Measurements from ENCODE around the gene FNDC11. TPM values are rescaled to one million over a fixed set of nuclear protein-coding genes. Genes with fewer than 3 reads are reported as not detected.

The FNDC11 gene
- total RNA-seq, 2 experiments from 2014 or later: 0.55 to 0.61 TPM

DNA sequence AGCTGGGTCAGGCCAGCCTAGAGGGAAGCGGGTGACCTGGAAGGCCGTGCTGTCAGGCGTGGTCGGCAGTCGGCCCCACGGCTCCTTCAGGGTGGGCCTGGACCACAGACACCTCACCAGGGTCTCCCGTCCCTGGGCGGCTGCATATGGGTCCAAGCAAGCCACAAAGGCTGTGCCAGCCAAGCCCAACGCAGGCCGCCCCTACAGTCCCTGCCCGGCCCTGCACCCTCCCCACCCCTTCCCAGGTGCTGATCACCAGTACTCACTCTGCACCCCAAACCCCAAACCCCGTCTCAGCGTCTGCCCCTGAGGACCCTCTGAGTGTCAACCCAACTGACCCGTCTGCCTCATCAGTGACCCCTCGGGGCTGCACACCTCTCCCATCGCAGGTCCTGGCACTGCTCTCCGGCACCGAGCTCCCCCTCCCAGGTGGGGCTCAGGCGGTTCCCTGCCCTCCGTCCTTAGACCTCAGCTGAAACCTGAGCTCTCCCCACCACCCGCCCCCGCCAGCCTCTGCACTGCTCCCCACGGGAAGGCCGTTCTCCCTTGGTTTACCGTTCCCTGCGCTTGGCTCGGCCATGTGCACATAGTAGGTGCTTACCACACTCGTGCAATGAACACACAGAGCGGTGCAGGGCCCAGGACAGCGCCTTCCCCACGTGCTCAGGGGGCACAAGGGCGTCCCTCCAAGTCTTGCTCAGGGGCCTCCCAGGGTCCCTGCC lies 34.9 kb upstream of the FNDC11 start:
- Mint-ChIP-seq H3K9me3 (peaks cover 13% of the 10 kb centered on the region), H3K36me3 (peaks cover 26% of the 10 kb centered on the region), H3K27me3 (peaks cover 2% of the 10 kb centered on the region), H3K4me1 (ENCODE audit: low read depth) (peaks cover 21% of the 10 kb centered on the region), H3K4me3 (peak overlapping the region; percentile 69), H3K27ac (no peak overlapping the region)
- POLR2A ChIA-PET: interaction anchor here (5.4 kb wide), 1 partner anchor 18 kb away, joined by 55 read pairs; the partner anchor contains the start of gene PTK6
- intact Hi-C loops (cut with micrococcal nuclease): no loop called here
- no peak for DNase-seq
- CTCF ChIA-PET: interaction anchor here (1.8 kb wide), 1 partner anchor 22 kb away, joined by 9 read pairs; no protein-coding TSS in a partner anchor

DNA sequence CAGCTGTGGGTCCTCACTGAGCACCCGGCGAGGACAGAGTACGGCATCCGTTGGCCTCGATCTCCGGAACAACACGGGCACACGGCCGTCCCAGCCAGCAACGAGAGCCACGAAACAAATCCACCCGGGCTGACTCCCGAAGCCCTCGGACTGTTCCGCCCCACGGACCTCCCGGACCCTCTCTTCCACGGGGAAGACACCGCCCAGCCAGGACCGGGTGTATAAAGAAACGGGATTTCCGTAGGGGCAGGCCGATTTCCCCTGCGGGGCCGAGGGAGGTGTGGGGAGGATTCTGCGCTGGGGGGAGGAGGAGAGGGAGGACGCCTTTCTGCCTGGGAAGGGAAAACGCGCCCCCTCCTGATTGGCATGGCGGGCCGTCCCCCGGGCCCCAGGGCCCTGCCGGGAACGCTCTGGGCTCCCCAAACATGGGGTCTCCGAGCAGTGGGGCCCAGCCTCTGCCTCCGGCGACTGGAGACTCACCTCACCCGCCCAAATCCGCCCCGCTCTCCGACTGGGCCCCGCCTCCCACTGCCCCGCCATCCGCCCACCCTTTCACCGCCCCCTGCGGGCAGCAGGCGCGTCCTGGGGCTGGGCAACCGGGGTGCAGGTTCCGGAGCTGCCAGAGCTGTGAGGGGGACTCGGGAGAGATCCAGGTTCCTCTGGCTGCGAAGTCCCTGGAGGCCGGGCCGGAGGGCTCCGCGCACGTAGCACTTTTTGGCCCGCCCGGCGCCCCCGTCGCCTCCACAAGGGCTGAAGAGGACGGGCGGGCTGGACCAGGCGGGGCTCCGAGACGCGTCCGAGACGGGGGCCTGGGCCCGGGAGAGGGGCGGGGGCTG lies 34.1 kb upstream of the FNDC11 start:
- intact Hi-C loops (cut with micrococcal nuclease): loop anchor here (2.0 kb wide), 1 partner anchor 33 kb away; no protein-coding TSS in a partner anchor
- DNase-seq: peak; percentile 76
- Mint-ChIP-seq H3K4me1 (ENCODE audit: low read depth) (peaks cover 23% of the 10 kb centered on the region), H3K36me3 (peaks cover 26% of the 10 kb centered on the region), H3K27me3 (no peaks in the 10 kb centered on the region), H3K9me3 (peaks cover 13% of the 10 kb centered on the region), H3K4me3 (peak overlapping the region; percentile 69), H3K27ac (peak overlapping the region; percentile 13)
- POLR2A ChIA-PET: interaction anchor here (1.0 to 5.4 kb wide), 4 partner anchors 9 to 107 kb away, joined by 3 to 55 read pairs (median 8); partner anchors contain the start of genes GMEB2 and PTK6
- CTCF ChIA-PET: interaction anchor here (0.8 to 2.1 kb wide), 7 partner anchors 16 to 122 kb away, joined by 3 to 15 read pairs (median 5); partner anchors contain the start of gene PTK6

DNA sequence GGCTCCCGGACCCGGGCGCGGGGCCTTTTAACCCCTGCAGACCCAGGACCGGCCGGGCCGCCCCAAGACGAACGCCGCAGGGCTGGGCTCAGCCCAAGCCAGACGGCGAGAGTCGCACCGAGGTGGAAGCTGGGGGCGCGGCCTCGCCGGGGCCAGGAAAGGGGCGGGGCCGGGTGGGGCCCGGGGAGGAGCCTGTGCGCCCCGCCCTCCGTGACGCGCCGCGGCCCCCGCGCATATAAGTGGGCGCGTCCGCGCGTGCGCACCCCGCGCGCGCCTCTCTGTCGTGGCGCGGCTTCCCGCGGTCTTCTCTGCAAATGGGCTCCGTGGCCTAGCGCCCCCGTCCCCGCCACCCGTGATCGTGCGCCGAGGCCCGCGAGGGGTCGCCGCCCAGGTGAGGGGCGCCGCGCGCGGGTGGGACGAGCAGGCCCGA lies 33.4 kb upstream of the FNDC11 start, which contains the start of gene PPDPF:
Gene PPDPF, plus strand, starts transcription at position 262 of the 430 bp plus-strand sequence. CDS start 544 bp downstream, outside the sequence.
- Mint-ChIP-seq H3K27me3 (no peaks in the 10 kb centered on the region), H3K9me3 (peaks cover 13% of the 10 kb centered on the region), H3K36me3 (peaks cover 26% of the 10 kb centered on the region), H3K27ac (peak within 1 kb of the TSS; percentile 79), H3K4me1 (ENCODE audit: low read depth) (peaks cover 23% of the 10 kb centered on the region), H3K4me3 (peak within 1 kb of the TSS; percentile 78)
- ChIA-PET CTCF (interaction anchor here (0.6 to 2.1 kb wide), 10 partner anchors 17 to 519 kb away, joined by 3 to 15 read pairs (median 4); partner anchors contain the start of genes PTK6 and TPD52L2), POLR2A (interaction anchor here (0.9 to 5.4 kb wide), 7 partner anchors 9 to 344 kb away, joined by 3 to 55 read pairs (median 4); partner anchors contain the start of genes GMEB2, PTK6 and TPD52L2)
- DNase-seq: peak; percentile 87
- intact Hi-C loops (cut with micrococcal nuclease): loop anchor here (2.0 kb wide), 1 partner anchor 32 kb away; no protein-coding TSS in a partner anchor

DNA sequence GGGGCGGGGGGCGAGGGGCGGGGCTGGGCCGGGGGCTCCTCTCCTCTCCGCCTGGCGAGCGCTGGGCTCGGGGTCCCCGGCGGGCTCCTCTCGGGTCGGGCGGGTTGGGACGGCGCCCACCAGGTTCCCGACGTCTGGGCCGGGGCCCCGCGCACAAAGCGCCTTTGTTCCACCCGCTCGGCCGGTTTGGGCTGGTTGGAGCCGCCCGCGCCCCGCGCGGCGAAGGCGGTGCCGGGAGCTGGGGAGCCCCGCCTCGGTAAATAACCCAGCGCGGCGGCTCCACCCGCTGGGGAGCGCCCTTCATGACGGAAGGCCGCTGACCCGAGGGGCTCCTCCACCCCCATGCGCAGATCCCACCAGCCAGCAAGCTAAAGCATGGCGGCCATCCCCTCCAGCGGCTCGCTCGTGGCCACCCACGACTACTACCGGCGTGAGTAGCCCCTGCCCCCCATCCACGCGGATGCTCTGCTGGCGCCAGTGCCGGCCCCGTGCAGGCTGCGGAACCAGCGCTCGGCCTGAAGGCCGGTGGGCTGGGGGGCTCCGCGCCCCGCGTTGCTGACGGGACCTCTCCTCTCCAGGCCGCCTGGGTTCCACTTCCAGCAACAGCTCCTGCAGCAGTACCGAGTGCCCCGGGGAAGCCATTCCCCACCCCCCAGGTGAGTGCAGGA lies 32.9 kb upstream of the FNDC11 start:
- POLR2A ChIA-PET: interaction anchor here (0.6 to 5.4 kb wide), 11 partner anchors 8 to 583 kb away, joined by 3 to 55 read pairs (median 3); partner anchors contain the start of genes ARFRP1, GID8, GMEB2 and PTK6
- CTCF ChIA-PET: interaction anchor here (0.6 to 2.1 kb wide), 11 partner anchors 17 to 518 kb away, joined by 3 to 15 read pairs (median 4); partner anchors contain the start of genes PRPF6, PTK6 and TPD52L2
- intact Hi-C loops (cut with micrococcal nuclease): loop anchor here (2.0 kb wide), 1 partner anchor 32 kb away; no protein-coding TSS in a partner anchor
- Mint-ChIP-seq H3K9me3 (peaks cover 13% of the 10 kb centered on the region), H3K36me3 (peaks cover 26% of the 10 kb centered on the region), H3K27ac (peak overlapping the region; percentile 33), H3K4me3 (peak overlapping the region; percentile 78), H3K27me3 (no peaks in the 10 kb centered on the region), H3K4me1 (ENCODE audit: low read depth) (peaks cover 23% of the 10 kb centered on the region)
- DNase-seq: peak; percentile 81

DNA sequence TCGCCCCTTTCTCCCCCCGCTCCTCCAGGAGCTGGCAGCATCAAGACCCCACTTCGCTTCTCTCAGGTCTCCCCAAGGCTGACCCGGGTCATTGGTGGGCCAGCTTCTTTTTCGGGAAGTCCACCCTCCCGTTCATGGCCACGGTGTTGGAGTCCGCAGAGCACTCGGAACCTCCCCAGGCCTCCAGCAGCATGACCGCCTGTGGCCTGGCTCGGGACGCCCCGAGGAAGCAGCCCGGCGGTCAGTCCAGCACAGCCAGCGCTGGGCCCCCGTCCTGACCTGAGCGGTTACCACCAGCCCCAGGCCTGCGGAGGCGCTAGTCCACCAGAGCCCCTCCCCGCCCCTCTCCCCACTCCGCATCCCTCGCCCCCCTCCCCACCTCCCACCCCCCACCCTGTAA lies 32.4 kb upstream of the FNDC11 start:
- Mint-ChIP-seq H3K27me3 (no peaks in the 10 kb centered on the region), H3K9me3 (peaks cover 13% of the 10 kb centered on the region), H3K27ac (peak overlapping the region; percentile 33), H3K36me3 (peaks cover 26% of the 10 kb centered on the region), H3K4me3 (peak overlapping the region; percentile 78), H3K4me1 (ENCODE audit: low read depth) (peaks cover 23% of the 10 kb centered on the region)
- CTCF ChIA-PET: interaction anchor here (0.9 to 2.1 kb wide), 6 partner anchors 16 to 518 kb away, joined by 3 to 15 read pairs (median 6); partner anchors contain the start of genes PRPF6, PTK6 and TPD52L2
- no peak for DNase-seq
- intact Hi-C loops (cut with micrococcal nuclease): loop anchor here (2.0 kb wide), 1 partner anchor 31 kb away; no protein-coding TSS in a partner anchor
- POLR2A ChIA-PET: interaction anchor here (0.6 to 5.4 kb wide), 10 partner anchors 8 to 583 kb away, joined by 3 to 55 read pairs (median 4); partner anchors contain the start of genes ARFRP1, GID8, GMEB2 and PTK6

DNA sequence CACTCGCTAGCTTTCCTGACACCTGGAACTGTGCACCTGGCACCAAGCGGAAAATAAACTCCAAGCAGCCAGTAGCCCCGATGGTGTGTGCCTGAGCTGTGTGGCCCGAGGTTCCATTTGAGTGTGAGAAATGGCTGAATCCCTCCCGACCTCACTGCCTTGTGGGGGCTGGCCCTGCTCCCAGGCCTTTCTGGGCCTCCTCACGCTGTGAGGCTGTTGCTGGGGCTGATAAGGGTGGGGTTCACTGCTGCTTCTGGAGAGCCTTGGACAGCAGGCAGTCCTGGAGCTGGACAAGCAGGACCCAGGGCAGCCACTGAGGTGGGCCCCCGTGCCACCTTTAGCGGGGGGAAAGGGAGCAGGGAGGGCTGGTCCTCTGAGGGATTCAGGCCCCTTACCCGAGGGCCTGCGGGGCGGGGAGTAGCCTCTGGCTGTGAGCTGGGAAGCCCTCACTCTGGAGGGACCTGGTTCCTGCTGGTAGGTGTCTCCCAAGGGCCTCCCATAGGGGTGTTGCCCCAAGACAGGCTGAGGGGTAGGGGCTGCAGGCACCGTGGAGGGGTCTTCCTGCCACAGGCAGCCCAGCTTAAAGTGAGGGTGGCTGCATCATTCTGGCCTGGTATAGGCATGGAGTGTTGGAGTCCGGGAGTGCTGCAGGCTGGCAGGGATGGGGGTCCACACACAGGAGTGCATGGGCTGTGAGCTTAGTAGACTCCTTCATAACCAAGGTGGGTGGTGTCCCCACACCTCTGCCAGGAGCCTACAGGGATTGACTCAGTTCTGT lies 31.7 kb upstream of the FNDC11 start:
- intact Hi-C loops (cut with micrococcal nuclease): no loop called here
- ChIA-PET POLR2A (interaction anchor here (1.0 to 5.4 kb wide), 4 partner anchors 14 to 584 kb away, joined by 3 to 55 read pairs (median 6); partner anchors contain the start of genes GID8, GMEB2 and PTK6), CTCF (interaction anchor here (0.9 to 2.1 kb wide), 4 partner anchors 15 to 459 kb away, joined by 3 to 15 read pairs (median 5); partner anchors contain the start of genes PRPF6 and PTK6)
- Mint-ChIP-seq H3K36me3 (peaks cover 26% of the 10 kb centered on the region), H3K9me3 (peaks cover 13% of the 10 kb centered on the region), H3K4me3 (peak overlapping the region; percentile 55), H3K27ac (no peak overlapping the region), H3K4me1 (ENCODE audit: low read depth) (peaks cover 26% of the 10 kb centered on the region), H3K27me3 (no peaks in the 10 kb centered on the region)
- no peak for DNase-seq

DNA sequence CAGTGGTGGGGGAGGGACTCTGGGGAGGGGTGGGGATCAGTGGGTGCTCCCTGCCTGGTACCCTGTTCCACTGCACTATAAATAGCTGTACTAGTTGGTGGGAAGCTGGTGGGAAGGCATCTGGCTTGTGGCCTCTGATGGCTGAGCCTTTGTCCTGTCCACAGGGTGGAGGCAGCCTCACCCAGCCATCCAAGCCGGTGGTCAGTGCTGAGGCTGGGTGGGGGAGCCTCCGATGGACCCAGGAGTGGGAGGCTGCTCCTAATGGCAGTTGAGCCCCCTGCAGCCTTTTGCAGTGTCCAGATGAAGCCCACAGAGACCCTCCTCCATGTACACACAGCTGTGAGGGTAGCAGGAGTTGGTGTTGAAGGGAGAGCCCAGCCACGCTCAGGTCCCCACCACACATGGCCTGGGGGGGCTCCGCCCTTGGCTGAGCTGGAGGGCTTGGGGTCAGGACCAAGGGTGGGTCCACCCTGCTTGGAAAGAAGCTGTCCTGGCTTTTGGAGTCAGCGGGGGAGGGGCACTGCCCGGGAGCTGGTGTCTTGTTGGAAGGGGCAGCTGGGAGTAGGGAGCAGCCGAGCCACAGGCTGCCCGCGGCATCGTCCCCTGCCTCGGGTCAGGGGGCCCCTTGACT lies 30.9 kb upstream of the FNDC11 start:
- peaks cover 30% of the 10 kb centered on the region for H3K4me1 Mint-ChIP-seq (ENCODE audit: low read depth)
- H3K4me3 Mint-ChIP-seq: no peak overlapping the region
- ChIA-PET CTCF (interaction anchor here (1.0 to 1.8 kb wide), 2 partner anchors 14 to 26 kb away, joined by 3 to 7 read pairs; partner anchors contain the start of gene PTK6), POLR2A (interaction anchor here (5.4 kb wide), 1 partner anchor 14 kb away, joined by 55 read pairs; the partner anchor contains the start of gene PTK6)
- no peaks in the 10 kb centered on the region for H3K27me3 Mint-ChIP-seq
- peaks cover 24% of the 10 kb centered on the region for H3K36me3 Mint-ChIP-seq
- peaks cover 13% of the 10 kb centered on the region for H3K9me3 Mint-ChIP-seq
- H3K27ac Mint-ChIP-seq: no peak overlapping the region
- intact Hi-C loops (cut with micrococcal nuclease): no loop called here
- no peak for DNase-seq

DNA sequence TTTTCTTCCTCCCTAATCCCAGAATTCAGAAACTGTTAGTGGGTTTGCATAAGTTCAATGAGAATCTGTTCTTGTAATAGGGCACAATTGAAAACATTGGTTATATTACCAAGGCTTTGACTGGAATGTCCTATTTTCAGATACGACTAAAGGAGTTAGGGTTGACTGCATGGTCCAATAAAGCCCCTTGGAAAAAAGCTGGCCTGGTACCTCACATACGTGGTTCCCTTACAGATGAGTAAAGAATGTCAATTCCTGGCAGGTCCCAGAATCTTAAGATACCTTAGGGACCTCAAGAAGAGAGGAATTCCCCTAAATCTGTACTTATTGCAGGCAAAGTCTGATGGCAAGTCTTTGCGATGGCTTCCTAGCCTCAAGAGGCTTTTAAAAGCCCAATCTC lies 28.8 kb upstream of the FNDC11 start:
- Mint-ChIP-seq H3K9me3 (peaks cover 13% of the 10 kb centered on the region), H3K36me3 (peaks cover 24% of the 10 kb centered on the region), H3K27me3 (no peaks in the 10 kb centered on the region), H3K4me1 (ENCODE audit: low read depth) (peaks cover 33% of the 10 kb centered on the region), H3K27ac (no peak overlapping the region), H3K4me3 (no peak overlapping the region)
- intact Hi-C loops (cut with micrococcal nuclease): no loop called here
- POLR2A ChIA-PET: interaction anchor here (0.9 kb wide), 1 partner anchor 12 kb away, joined by 3 read pairs; the partner anchor contains the start of gene PTK6
- CTCF ChIA-PET: no interaction called here
- DNase-seq: no peak

DNA sequence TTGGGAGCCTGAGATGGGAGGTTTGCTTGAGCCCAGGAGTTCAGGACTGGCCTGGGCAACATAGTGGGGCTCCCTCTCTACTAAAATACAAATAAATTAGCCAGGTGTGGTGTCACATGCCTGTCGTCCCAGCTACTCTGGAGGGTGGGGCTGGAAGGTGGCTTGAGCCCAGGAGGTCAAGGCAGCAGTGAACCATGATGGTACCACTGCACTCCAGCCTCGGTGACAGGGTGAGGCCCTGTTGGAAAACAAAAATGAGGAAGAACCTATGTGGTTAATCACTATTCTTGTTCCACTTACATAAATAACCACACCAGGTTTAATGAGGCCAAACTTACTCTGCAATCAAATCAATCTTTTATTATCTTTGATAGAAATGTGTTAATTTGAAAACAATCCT lies 28.0 kb upstream of the FNDC11 start:
- no peaks in the 10 kb centered on the region for H3K27me3 Mint-ChIP-seq
- no peak overlapping the region for H3K4me3 Mint-ChIP-seq
- no peak overlapping the region for H3K27ac Mint-ChIP-seq
- intact Hi-C loops (cut with micrococcal nuclease): no loop called here
- H3K36me3 Mint-ChIP-seq: peaks cover 24% of the 10 kb centered on the region
- H3K4me1 Mint-ChIP-seq (ENCODE audit: low read depth): peaks cover 33% of the 10 kb centered on the region
- no peak for DNase-seq
- ChIA-PET POLR2A (interaction anchor here (0.9 kb wide), 1 partner anchor 11 kb away, joined by 3 read pairs; the partner anchor contains the start of gene PTK6), CTCF (no interaction called here)
- peaks cover 13% of the 10 kb centered on the region for H3K9me3 Mint-ChIP-seq

DNA sequence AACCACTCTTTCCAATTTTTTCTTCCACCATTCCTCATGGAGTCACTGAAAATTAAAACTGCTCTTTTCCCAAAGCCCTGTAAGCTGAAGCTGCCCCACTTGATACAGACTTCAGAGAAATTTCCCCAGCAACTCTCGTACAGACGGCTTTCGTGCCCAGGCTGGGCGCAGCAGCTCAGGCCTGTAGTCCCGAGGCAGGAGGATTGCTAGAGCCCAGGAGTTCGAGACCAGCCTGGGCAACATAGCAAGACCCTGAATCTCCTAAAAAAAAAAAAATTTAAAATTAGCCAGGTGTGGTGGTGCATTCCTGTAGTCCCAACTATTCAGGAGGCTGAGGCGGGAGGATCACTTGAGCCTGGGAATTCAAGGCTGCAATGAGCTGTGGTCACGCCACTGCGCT lies 26.8 kb upstream of the FNDC11 start:
- Mint-ChIP-seq H3K4me1 (ENCODE audit: low read depth) (peaks cover 30% of the 10 kb centered on the region), H3K27me3 (no peaks in the 10 kb centered on the region), H3K36me3 (peaks cover 16% of the 10 kb centered on the region), H3K4me3 (no peak overlapping the region), H3K27ac (no peak overlapping the region), H3K9me3 (peaks cover 13% of the 10 kb centered on the region)
- intact Hi-C loops (cut with micrococcal nuclease): no loop called here
- POLR2A ChIA-PET: no interaction called here
- CTCF ChIA-PET: interaction anchor here (0.7 to 1.4 kb wide), 2 partner anchors 19 to 33 kb away, joined by 3 read pairs; no protein-coding TSS in a partner anchor
- DNase-seq: no peak

All from activated CD4-positive, alpha-beta memory T cell treated with anti-CD3 and anti-CD28 coated beads for 36 hours (primary cell).